ENCODE results near the gene MACROD2.

The MACROD2 gene

GRCh38 chr20:15252304-15252703 lies 1257.0 kb downstream of the MACROD2 start:
- no peak for TF ChIP-seq CTCF (IDR thresholded peaks at IDR 0.05)

GRCh38 chr20:15253431-15253830 lies 1258.1 kb downstream of the MACROD2 start:
- Histone ChIP-seq H3K9me3 (no peaks in the 10 kb centered on the region), H3K4me3 (ENCODE audit: low read depth in 1 of 2, low read length in 1 of 2) (no peak overlapping the region), H3K36me3 (no peaks in the 10 kb centered on the region), H3K4me1 (ENCODE audit: control insufficient read depth in 1 of 2, insufficient read depth in 1 of 2, low read depth in 1 of 2, low read length in 1 of 2) (no peaks in the 10 kb centered on the region), H3K27ac (no peak overlapping the region), H3K27me3 (no peaks in the 10 kb centered on the region)
- no peak for TF ChIP-seq CTCF (IDR thresholded peaks at IDR 0.05)

More at GRCh38 chr20:15252304-15252703, 1257.0 kb downstream of the MACROD2 start:
- Histone ChIP-seq H3K36me3 (no peaks in the 10 kb centered on the region), H3K27me3 (no peaks in the 10 kb centered on the region), H3K4me1 (ENCODE audit: control insufficient read depth in 1 of 2, insufficient read depth in 1 of 2, low read depth in 1 of 2, low read length in 1 of 2) (no peaks in the 10 kb centered on the region), H3K27ac (no peak overlapping the region), H3K4me3 (ENCODE audit: low read depth in 1 of 2, low read length in 1 of 2) (no peak overlapping the region), H3K9me3 (no peaks in the 10 kb centered on the region)

GRCh38 chr20:15256676-15257568 lies 1261.6 kb downstream of the MACROD2 start:
- Histone ChIP-seq H3K36me3 (no peaks in the 10 kb centered on the region), H3K4me1 (ENCODE audit: control insufficient read depth in 1 of 2, insufficient read depth in 1 of 2, low read depth in 1 of 2, low read length in 1 of 2) (no peaks in the 10 kb centered on the region), H3K4me3 (ENCODE audit: low read depth in 1 of 2, low read length in 1 of 2) (no peak overlapping the region), H3K9me3 (no peaks in the 10 kb centered on the region), H3K27me3 (no peaks in the 10 kb centered on the region), H3K27ac (no peak overlapping the region)
- no peak for TF ChIP-seq CTCF (IDR thresholded peaks at IDR 0.05)

GRCh38 chr20:15257569-15257870 lies 1262.2 kb downstream of the MACROD2 start:
- no peak overlapping the region for H3K4me3 ChIP-seq (ENCODE audit: low read depth in 1 of 2, low read length in 1 of 2)
- TF ChIP-seq CTCF (IDR thresholded peaks at IDR 0.05): no peak

GRCh38 chr20:15265581-15266309 lies 1270.4 kb downstream of the MACROD2 start:
- TF ChIP-seq CTCF (IDR thresholded peaks at IDR 0.05): no peak
- Histone ChIP-seq H3K4me1 (ENCODE audit: control insufficient read depth in 1 of 2, insufficient read depth in 1 of 2, low read depth in 1 of 2, low read length in 1 of 2) (no peaks in the 10 kb centered on the region), H3K27me3 (no peaks in the 10 kb centered on the region), H3K27ac (no peak overlapping the region), H3K36me3 (no peaks in the 10 kb centered on the region), H3K4me3 (ENCODE audit: low read depth in 1 of 2, low read length in 1 of 2) (no peak overlapping the region), H3K9me3 (no peaks in the 10 kb centered on the region)

More at GRCh38 chr20:15257569-15257870, 1262.2 kb downstream of the MACROD2 start:
- Histone ChIP-seq H3K4me1 (ENCODE audit: control insufficient read depth in 1 of 2, insufficient read depth in 1 of 2, low read depth in 1 of 2, low read length in 1 of 2) (no peaks in the 10 kb centered on the region), H3K36me3 (no peaks in the 10 kb centered on the region), H3K27me3 (no peaks in the 10 kb centered on the region), H3K9me3 (no peaks in the 10 kb centered on the region), H3K27ac (no peak overlapping the region)
